Measurements from ENCODE around the gene CD99L2.

CD99L2 gene

GRCh38 chrX:150759568-150760416, 138.7 kb downstream of the CD99L2 start:
- no peaks in the 10 kb centered on the region for H3K27me3 ChIP-seq (replicated peaks)
- TF ChIP-seq CTCF (IDR thresholded peaks at IDR 0.05; ENCODE audit: low read depth, low read length, missing control alignments) = no peak
- no peaks in the 10 kb centered on the region for H3K36me3 ChIP-seq (replicated peaks)
- no peak overlapping the region for H3K27ac ChIP-seq
- no peak overlapping the region for H3K4me3 ChIP-seq (ENCODE audit: low read depth, low read length)
- in situ Hi-C loops (cut with HindIII; ENCODE audit: low pct_ligation_motif_present, low sequenced_read_pairs) = no loop called here
- no peak for DNase-seq

GRCh38 chrX:150757371-150757770, 141.1 kb downstream of the CD99L2 start:
- TF ChIP-seq CTCF (IDR thresholded peaks at IDR 0.05; ENCODE audit: low read depth, low read length, missing control alignments) = no peak
- Histone ChIP-seq H3K4me3 (ENCODE audit: low read depth, low read length) (no peak overlapping the region), H3K27me3 (replicated peaks) (no peaks in the 10 kb centered on the region), H3K27ac (no peak overlapping the region), H3K36me3 (replicated peaks) (no peaks in the 10 kb centered on the region)
- in situ Hi-C loops (cut with HindIII; ENCODE audit: low pct_ligation_motif_present, low sequenced_read_pairs) = no loop called here
- DNase-seq = no peak

- TF ChIP-seq CTCF (IDR thresholded peaks at IDR 0.05; ENCODE audit: low read depth, low read length, missing control alignments) = no peak
- DNase-seq = no peak
- no peak overlapping the region for H3K4me3 ChIP-seq (ENCODE audit: low read depth, low read length)
- H3K27ac ChIP-seq = no peak overlapping the region
- in situ Hi-C loops (cut with HindIII; ENCODE audit: low pct_ligation_motif_present, low sequenced_read_pairs) = no loop called here
- no peaks in the 10 kb centered on the region for H3K36me3 ChIP-seq (replicated peaks)
- H3K27me3 ChIP-seq (replicated peaks) = no peaks in the 10 kb centered on the region
Observed at GRCh38 chrX:150753968-150754367, 144.5 kb downstream of the CD99L2 start.

- TF ChIP-seq CTCF (IDR thresholded peaks at IDR 0.05; ENCODE audit: low read depth, low read length, missing control alignments) = no peak
- no peak for DNase-seq
- in situ Hi-C loops (cut with HindIII; ENCODE audit: low pct_ligation_motif_present, low sequenced_read_pairs) = no loop called here
- Histone ChIP-seq H3K36me3 (replicated peaks) (no peaks in the 10 kb centered on the region), H3K4me3 (ENCODE audit: low read depth, low read length) (no peak overlapping the region), H3K27me3 (replicated peaks) (no peaks in the 10 kb centered on the region), H3K27ac (no peak overlapping the region)
Observed at GRCh38 chrX:150753357-150753756, 145.1 kb downstream of the CD99L2 start.

- H3K4me3 ChIP-seq (ENCODE audit: low read depth, low read length) = no peak overlapping the region
- no peak for DNase-seq
- TF ChIP-seq CTCF (IDR thresholded peaks at IDR 0.05; ENCODE audit: low read depth, low read length, missing control alignments) = no peak
- H3K27me3 ChIP-seq (replicated peaks) = no peaks in the 10 kb centered on the region
- H3K36me3 ChIP-seq (replicated peaks) = no peaks in the 10 kb centered on the region
- in situ Hi-C loops (cut with HindIII; ENCODE audit: low pct_ligation_motif_present, low sequenced_read_pairs) = no loop called here
- H3K27ac ChIP-seq = no peak overlapping the region
Observed at GRCh38 chrX:150752124-150752523, 146.3 kb downstream of the CD99L2 start.

- H3K27me3 ChIP-seq (replicated peaks) = no peaks in the 10 kb centered on the region
- peaks cover 4% of the 10 kb centered on the region for H3K36me3 ChIP-seq (replicated peaks)
- no peak overlapping the region for H3K27ac ChIP-seq
- H3K4me3 ChIP-seq (ENCODE audit: low read depth, low read length) = no peak overlapping the region
- no peak for DNase-seq
- no peak for TF ChIP-seq CTCF (IDR thresholded peaks at IDR 0.05; ENCODE audit: low read depth, low read length, missing control alignments)
- in situ Hi-C loops (cut with HindIII; ENCODE audit: low pct_ligation_motif_present, low sequenced_read_pairs) = no loop called here
Observed at GRCh38 chrX:150736475-150736874, 162.0 kb downstream of the CD99L2 start.
